ENCODE data around the gene BRD3OS.
A peak's percentile ranks its signal among the peaks of the same experiment; 100 is the strongest.
"Not testable (repeated sequence)": the region's sequence is repeated elsewhere in the genome, so short reads cannot be mapped to it uniquely, and the experiment has no call there.

The BRD3OS gene

GRCh38 chr9:133988771-133989170 is 36.5 kb upstream of the BRD3OS start:
- not testable (repeated sequence) for DNase-seq (ENCODE audit: low spot score)

GRCh38 chr9:133989625-133990365 is 35.5 kb upstream of the BRD3OS start:
- no peak for DNase-seq (ENCODE audit: low spot score)

- peak; percentile 80 for DNase-seq (ENCODE audit: low spot score)
Observed at GRCh38 chr9:133990366-133991213, 34.7 kb upstream of the BRD3OS start.

- DNase-seq (ENCODE audit: low spot score), result peak; percentile 48
Observed at GRCh38 chr9:133991214-133991921, 33.9 kb upstream of the BRD3OS start.

GRCh38 chr9:133991964-133992779 is 33.1 kb upstream of the BRD3OS start, which contains the start of gene VAV2:
Gene VAV2, minus strand, starts transcription at chr9:133992324. Its CDS starts 46 bp downstream, at chr9:133992278.
- DNase-seq (ENCODE audit: low spot score), result peak; percentile 78

GRCh38 chr9:133992780-133993634 is 32.3 kb upstream of the BRD3OS start:
- peak; percentile 93 for DNase-seq (ENCODE audit: low spot score)

GRCh38 chr9:133993635-133994253 is 31.5 kb upstream of the BRD3OS start:
- no peak for DNase-seq (ENCODE audit: low spot score)

- DNase-seq (ENCODE audit: low spot score), result peak; percentile 89
Observed at GRCh38 chr9:133994353-133995011, 30.8 kb upstream of the BRD3OS start.

- peak; percentile 36 for DNase-seq (ENCODE audit: low spot score)
Observed at GRCh38 chr9:133995012-133995896, 30.0 kb upstream of the BRD3OS start.

- DNase-seq (ENCODE audit: low spot score), result no peak
Observed at GRCh38 chr9:133996531-133997520, 28.5 kb upstream of the BRD3OS start.

- no peak for DNase-seq (ENCODE audit: low spot score)
Observed at GRCh38 chr9:133997584-133997983, 27.7 kb upstream of the BRD3OS start.

GRCh38 chr9:133998915-133999595 is 26.2 kb upstream of the BRD3OS start:
- peak; percentile 52 for DNase-seq (ENCODE audit: low spot score)

- DNase-seq (ENCODE audit: low spot score), result peak; percentile 30
Observed at GRCh38 chr9:133999851-134000265, 25.4 kb upstream of the BRD3OS start.

GRCh38 chr9:134002796-134003195 is 22.5 kb upstream of the BRD3OS start:
- DNase-seq (ENCODE audit: low spot score), result no peak

GRCh38 chr9:134003237-134003636 is 22.0 kb upstream of the BRD3OS start:
- DNase-seq (ENCODE audit: low spot score), result no peak

GRCh38 chr9:134004131-134004873 is 21.0 kb upstream of the BRD3OS start:
- peak; percentile 7 for DNase-seq (ENCODE audit: low spot score)
